HG03039 (cell line): Measurements from ENCODE around the gene TNP2.
"Not testable (repeated sequence)": the region's sequence is repeated elsewhere in the genome, so short reads cannot be mapped to it uniquely, and the experiment has no call there.

Experiments used
- ATAC-seq: cut with Tn5 transposase; IDR thresholded peaks from one replicate; pipeline ENCODE4 v1.9.1; 2021; ENCODE audit warnings: mild to moderate bottlenecking, moderate library complexity; ENCODE audit not compliant: unreplicated experiment

The TNP2 gene

GRCh38 chr16:11225677-11226549 is 43.2 kb downstream of the TNP2 start:
- ATAC-seq: no peak

DNA sequence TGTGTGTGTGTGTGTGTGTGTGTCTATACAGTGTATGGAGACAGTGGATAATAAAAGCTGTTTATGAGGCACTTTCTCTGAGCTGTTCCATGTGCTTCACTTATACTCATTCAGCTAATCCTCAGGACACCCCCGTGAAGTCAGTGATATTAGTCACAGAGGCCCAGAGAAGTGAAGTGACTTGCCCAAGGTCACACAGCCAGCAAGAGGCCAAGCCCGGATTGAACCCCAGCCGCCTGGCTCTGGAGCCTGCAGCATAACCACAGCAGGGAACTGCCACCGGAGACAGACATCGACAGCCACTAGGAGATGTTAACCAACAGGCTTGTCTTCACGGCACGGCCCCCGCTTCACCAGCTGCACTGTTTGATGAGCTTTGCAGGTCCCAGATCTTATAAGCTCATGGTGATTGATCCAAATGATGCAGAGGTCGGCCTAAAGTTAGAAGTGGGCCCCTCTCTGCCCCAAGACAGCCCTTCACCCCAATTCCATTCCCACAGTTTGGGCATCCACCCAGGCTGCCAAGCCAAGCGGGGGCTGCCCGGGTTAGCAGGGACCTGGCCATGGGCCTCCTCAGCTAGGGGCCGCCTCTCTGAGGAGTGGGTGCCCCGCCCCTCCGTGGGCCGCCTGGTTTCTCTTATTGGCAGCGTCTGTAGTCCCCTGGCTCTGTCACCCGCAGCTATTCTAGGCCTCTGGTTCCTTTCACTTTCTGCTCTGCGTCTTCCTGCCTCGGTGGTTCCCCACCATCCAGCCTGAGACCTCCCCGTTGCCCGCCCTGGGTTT is 44.0 kb downstream of the TNP2 start:
- peak; percentile 83 for ATAC-seq

GRCh38 chr16:11224096-11224893 is 44.8 kb downstream of the TNP2 start:
- ATAC-seq: no peak

- ATAC-seq: not testable (repeated sequence)
These were observed 48.6 kb downstream of the TNP2 start for GRCh38 chr16:11220507-11220906.

DNA sequence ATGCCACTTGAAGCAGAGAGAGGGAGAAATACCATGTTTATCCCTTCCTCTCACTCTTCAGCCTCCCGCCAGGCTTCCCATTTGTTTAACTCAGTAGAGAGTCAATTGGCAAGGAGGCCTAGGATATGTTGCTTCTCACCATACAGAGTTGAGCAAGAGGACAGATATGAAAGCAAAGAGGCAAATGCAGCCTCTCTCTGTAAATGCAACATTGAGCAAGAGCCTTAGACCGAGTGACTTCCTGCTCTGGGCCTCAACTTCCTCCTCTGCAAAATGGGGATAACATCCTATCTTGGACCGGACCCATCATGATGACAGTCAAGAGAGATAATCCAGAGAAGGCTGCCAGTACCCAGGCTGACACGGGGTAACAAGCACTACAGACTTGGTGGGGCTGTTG is 49.9 kb downstream of the TNP2 start:
- no peak for ATAC-seq

GRCh38 chr16:11218604-11218962 is 50.5 kb downstream of the TNP2 start:
- ATAC-seq: no peak
